ENCODE data around the gene GNMT.
A peak's percentile ranks its signal among the peaks of the same experiment; 100 is the strongest.
"Not testable (repeated sequence)": the region's sequence is repeated elsewhere in the genome, so short reads cannot be mapped to it uniquely, and the experiment has no call there.

Gene GNMT

DNA sequence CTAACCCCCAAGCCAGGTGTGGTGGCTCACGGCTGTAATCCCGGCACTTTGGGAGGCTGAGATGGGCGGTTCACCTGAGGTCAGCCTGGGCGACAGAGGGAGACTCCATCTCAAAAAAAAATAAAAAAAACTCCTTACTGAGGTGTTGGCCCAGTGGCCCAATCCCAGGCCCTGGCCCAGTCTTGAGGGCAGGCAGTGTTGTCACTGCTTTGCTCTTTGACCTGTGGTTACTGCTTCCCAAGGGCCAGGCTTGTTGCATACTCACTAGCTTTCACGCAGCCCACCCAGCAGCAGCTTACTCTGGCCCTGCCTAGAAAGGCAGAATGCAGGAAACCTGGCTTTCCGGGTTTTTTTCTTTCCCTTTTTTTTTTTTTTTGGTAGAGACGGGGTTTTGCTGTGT, 18.1 kb upstream of the GNMT start:
- DNase-seq, result no peak

DNA sequence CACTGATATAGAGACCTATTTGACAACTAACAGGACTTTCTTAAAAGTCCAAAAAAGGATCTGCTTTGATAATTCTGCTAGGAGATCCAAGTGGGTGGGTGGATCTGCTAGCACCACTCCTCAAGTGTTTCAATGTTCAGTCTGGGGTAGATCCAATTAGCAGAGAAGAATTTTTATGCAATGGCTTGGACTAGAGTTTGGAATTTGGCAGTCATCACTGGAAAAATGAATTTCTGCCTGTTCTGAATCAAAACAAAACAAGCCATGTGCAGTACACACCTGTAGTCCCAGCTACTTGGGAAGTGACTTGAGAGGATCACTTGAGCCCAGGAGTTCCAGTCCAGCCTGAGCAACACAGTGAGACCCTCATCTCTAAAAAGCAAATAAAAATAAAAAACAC, 12.6 kb upstream of the GNMT start:
- no peak for DNase-seq

DNA sequence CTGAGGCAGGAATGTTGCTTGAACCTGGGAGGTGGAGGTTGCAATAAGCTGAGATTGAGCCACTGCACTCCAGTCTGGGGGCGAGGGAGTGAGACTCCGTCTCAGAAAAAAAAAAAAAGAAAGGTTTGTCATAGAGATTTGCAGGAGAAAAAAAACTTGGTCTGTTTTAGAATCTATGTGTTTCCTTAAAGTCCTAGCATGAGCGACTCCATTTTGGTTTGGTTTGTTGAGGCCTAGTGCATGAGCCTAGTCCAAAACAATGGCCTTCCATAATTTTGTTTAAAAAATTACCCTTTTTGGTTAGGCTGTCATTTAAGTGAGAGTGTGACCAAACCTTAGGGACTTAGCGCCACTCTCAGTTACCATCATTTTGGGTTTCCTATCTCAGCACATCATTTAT, 8.2 kb upstream of the GNMT start:
- no peak for DNase-seq

DNA sequence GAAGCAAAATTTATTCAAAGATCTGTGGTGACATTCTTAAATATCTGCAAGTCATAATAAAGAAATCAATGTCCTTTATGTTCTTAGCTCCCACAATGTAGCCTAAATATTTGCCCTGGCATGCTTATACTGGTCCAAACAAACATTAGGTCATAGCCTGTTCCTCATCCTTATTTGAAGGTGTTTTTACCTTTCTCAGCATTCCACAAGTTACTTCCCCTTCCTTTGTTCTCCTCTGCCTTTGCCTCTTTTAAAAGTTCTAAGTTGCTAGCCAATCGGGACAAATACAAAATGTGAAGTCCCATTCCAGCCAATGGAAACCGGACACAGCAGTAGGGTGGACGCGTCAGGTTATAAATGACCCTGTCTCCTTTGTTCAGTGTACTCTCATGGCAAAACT, 6.1 kb upstream of the GNMT start:
- not testable (repeated sequence) for DNase-seq

DNA sequence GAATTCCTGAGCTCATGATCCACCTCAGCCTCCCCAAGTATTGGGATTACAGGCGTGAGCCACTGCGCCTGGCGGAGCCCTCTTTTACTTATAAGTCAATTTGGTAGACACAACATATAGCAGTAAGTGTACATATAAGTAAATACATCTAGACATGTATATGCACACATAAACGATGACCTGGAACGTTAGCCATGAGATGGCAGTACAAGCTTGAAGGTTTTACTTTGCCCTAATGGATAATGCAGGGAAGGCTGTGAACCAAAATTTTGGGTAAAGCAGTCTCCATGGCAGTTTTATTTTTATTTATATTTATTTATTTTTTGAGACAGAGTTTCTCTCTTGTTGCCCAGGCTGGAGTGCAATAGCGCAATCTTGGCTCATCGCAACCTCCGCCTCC, 2.4 kb upstream of the GNMT start:
- DNase-seq, result no peak

DNA sequence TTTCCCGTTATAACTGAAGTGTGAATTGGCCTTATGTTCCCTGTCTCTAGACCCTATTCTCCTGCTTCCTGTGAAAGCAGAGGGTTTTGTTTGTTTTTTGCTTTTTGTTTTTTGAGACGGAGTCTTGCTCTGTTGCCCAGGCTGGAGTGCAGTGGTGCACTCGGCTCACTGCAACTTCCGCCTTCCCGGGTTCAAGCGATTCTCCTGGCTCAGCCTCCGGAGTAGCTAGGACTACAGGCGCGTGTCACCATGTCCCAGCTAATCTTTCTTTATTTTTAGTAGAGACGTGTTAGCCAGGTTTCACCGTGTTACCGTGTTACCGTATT, 674 bp upstream of the GNMT start:
- no peak for DNase-seq

DNA sequence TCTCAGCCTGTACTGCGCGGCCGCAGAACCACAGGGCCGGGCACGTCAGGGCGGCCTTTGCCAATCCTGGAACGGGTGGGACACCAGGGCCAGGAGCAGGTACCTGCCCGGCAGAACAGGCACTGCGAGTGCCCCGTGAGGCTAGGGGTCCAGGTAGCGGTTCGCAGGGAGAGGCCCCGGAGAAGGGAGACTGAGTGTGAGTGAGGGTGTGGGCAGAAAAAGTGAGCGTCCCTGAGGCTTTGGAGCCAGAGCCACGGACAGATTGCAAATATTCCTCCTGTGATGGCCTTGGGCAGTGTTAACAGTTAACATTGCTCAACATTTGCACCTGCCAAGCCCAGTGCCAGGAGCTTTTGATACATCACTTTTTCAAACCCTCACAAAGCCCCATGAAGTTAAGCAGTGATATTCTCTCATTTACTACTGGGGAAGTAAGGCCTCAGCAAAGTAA, 491 bp downstream of the GNMT start:
- DNase-seq, result no peak

DNA sequence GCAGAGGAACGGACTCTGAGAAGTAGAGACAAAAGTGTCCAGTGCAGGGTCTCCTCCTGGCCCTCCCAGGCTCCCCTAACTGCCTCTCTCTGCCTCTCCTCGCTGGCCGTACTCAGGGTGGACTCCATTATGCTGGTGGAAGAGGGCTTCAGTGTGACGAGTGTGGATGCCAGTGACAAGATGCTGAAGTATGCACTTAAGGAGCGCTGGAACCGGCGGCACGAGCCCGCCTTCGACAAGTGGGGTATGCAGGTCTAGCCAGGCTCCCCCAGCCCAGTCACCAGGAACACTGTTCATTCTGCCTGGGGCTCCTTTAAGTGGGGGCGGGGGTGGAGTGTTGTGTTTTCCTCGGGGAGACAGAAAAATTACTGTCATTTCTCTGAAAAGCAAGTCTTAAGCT, 1.5 kb downstream of the GNMT start:
- DNase-seq, result no peak

DNA sequence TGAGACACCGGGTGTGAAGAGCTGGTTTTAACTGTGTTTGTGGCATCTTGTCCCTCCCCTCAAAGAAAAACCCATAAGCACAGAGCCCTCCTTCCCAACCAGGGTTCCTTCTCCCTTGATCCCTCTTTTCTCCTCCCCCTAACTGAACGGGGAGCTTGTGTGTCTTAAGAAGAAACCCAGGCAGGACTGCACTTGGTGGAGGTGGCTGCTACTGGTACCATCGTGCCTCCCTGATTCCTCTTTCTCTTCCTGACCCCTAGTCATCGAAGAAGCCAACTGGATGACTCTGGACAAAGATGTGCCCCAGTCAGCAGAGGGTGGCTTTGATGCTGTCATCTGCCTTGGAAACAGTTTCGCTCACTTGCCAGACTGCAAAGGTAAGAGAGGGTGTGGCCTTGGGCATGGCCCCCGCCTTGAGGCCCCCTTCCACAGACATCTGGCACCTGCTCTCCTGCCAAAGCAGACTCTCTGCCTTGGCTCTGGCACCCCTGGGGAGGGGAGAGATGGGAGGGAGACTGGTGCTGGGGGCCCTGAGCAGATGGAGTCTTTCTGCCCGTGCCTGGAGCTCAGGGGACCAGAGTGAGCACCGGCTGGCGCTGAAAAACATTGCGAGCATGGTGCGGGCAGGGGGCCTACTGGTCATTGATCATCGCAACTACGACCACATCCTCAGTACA, 2.1 kb downstream of the GNMT start:
- DNase-seq, result no peak

DNA sequence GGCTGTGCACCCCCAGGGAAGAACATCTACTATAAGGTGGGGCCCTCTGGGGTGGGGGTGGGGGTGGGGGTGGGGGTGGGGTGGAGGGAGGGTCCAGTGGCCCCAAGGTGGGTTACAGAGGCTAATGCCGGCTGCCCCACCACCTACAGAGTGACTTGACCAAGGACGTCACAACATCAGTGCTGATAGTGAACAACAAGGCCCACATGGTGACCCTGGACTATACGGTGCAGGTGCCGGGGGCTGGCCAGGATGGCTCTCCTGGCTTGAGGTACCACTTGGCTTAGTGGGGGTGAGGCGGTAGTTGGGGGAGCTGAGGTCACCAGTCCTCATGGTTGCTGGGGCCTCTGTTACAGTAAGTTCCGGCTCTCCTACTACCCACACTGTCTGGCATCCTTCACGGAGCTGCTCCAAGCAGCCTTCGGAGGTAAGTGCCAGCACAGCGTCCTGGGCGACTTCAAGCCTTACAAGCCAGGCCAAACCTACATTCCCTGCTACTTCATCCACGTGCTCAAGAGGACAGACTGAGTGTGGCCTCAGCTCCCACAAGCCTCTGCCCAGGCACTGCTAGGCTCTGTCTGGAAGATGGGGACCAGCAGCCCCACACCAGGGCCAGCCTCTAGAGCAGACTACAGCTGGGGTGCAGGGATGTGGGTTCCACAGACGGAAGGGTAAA, 2.8 kb downstream of the GNMT start:
- no peak for DNase-seq

DNA sequence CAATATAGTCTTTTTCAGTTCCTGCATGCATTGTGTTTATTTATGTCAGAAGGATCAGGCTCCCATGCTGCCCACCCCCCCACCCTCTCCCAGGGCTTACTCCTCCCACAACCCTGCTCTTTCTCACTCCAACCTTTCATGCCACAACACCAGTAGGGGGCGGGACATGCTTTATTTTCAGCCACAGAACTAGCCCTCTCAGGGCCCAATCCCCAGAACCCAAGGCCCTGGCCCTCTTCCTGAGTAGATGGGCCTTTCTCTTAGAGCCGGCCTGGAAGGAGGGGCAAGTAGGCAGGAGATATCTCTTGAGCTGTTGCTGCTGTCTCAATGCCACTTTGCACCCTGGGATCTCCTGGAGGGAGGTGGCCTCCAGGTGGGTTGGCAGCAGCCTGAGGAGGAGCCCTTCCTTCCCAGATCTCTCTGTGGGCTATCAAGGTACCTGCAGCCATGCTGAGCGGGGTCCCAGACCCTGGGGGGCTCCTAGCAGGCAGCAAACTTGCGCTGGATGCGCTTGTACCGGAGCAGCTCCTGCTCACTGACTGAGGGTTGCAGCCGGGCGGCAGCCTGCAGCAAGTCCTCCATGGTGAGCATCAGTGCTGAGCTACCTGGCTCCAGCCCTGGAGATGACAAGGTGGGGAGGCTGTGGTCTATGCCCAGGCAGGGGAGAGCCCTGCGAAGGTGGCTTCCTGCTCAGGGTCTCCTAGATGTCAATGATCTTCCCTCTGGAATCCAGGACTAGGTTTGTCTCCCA, 3.5 kb downstream of the GNMT start:
- peak; percentile 58 for DNase-seq

DNA sequence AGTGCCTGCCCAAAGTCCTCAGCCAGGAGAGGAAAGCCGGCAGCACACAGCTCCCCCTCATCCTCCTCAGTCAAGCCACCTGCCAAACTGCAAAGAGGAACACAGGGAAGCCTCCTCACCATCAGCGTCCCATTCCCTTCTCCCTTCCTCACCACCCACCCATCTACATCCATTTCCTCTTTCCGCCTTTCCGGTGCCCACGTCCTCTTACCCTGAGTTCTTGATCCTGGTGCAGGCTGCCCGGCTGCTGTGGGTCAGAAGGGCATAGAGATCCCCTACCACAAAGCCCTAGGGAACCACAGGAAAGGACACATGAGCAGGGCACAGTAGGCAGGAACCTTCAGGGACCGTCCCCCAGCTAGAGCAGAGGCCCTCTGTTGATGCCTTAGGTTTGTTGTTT, 6.0 kb downstream of the GNMT start:
- DNase-seq, result no peak

DNA sequence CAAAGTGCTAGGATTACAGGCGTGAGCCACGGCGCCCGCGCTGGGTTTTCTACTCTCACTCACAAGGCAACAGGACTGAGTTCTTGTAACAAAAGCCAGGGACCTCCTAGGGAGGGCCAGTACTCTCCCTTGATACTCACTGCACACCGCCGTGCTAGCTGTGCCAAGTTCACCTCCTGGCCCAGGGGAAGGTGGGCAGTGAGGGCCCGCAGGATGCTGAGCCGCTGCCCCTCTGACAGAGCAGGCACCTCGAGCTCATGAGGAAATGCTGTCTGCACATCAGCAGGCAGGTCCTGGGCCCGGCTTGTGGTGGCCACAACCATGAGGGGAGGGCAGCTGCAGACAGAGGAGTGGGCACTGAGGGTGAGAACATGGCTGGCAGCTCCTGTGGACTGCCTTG, 6.7 kb downstream of the GNMT start:
- DNase-seq, result no peak

DNA sequence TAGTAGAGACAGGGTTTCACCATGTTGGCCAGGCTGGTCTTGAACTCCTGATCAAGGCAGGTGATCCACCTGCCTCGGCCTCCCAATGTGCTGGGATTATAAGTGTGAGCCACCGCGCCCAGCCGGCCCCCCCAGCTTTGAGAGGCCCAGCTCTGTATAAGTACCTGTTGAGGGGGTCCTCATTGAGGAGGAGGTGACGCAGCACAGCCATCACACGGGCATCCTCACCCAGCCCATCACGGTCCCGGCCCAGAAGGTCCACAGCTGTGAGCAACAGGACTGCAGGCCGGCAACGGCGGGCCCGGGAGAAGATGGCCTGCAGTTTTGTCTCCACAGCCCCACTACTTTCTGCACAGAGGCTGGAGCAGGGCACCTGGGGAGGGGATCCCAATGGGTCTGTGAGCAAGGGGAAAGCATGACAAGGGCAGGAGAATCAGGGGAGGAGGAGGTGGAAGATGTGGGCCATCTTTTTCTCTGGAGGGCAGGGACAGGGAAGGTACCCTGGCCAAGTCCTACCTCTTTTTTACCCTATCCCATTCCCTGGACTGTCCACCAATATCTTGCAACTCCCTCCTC, 7.7 kb downstream of the GNMT start:
- no peak for DNase-seq

DNA sequence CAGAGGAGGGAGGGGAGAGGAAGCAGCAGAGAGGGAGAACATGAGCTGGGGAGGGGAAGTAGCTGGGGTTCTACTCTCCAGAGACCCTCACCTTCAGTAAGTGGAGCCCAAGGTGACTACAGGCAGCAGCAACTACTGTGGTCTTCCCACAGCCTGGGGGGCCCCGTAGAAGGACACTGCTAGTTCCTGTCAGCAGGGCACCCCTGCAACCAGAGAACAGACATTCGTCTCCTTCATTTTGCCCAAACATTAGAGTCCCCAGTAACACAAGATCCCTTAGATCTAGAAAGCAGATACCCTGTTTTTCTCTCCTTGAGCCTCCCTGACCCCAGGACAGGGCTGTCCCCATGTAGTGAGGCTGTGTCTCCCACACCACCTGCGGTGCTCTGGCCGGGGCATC, 8.2 kb downstream of the GNMT start:
- no peak for DNase-seq

DNA sequence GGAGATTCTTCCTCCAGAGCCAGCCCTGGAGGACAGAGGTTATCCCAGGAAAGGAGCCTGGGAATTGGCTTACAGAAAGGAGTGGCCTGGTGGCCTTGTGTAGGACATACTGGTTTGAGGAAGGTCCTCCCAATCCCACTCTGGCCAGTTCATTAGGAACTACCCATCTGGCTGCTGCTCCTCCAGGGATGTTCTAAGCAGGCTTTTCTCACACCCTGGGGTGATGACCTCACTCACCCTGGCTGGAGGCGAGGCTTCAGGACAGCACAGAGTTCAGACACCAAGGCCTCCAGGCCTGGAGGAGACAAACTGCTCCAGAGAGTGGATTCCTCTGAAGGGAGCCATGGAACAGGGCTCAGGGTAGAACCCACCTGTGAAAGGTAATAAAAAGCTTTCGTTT, 8.9 kb downstream of the GNMT start:
- DNase-seq, result no peak

DNA sequence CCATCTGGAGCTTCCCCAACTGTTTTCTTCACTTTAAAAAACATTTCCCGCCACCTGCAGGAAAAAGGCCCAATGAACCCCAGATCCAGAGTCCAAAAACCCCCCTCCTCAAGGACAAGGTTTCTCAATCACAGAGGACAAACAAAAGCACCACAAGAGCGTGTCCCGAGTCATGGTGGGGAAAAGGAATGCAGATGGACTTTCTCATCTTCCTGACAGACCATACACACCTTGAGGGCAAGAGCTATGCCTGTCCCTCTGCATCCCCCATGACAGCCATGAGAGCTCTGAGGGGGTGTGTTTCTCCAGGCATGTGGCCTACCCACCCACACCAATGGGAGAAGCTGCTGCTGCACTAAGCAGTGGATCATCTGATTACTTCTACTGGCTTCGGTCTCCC, 9.4 kb downstream of the GNMT start:
- DNase-seq, result no peak

DNA sequence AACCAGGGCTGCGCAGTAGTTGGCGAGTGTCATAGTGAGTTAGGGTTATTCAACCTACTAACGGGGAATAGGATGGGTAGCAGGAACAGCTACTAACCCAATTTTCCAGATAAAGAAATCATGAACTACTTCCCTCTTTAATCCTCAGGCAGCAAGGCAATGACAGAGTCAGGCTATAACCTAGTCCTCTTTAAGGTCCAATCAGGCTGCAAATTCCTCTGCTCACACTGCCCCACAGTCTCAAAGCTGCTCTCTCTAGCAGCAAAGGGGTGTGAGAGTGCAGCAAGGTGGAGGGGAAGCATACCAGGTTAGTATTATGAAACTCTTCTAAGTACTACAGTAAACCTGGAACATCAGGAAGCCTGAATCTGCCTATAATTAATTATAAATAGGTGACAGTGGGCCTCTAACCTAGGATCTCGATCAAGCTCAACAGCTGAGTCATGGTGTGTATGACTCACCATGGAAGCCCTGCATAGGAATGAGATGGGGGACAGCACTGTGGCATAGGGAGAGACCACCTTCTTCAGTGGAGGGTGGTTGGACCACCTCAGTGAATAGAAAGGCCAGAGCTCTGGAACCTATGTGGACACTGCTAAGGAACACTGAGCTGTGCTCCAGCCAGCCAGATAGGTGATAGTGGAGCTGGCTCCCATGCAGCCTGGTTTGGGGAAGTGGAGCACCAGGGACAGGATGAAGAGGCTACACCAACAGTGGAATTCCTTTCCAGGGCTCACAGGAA, 10.5 kb downstream of the GNMT start:
- peak; percentile 56 for DNase-seq

DNA sequence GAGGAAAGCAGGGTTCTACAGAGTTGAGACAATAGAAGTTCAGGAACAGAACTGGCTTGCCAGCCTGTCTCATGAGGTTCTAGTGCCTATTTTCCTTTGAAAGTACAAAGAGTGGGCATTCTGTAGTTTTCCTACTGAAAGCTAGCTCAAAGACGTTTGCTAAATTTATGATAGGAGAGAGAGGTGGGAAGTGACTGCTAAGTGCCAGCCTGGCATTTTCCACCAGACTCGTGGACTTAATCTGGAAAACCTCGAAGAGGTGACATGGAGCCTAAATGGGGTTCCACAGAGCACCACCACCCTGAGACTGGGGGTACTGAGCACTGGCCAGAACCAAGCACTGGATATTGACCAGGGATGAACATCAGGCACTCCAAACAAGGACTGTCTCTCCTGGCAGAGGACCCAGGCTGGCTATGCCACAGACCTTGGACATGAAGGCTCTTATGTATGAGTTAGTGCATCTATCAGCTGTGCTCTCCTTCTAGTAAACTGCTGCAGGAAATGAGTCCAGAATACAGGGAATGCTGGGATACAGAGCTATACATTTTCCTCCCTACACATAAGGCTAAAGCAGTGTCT, 11.3 kb downstream of the GNMT start:
- no peak for DNase-seq

DNA sequence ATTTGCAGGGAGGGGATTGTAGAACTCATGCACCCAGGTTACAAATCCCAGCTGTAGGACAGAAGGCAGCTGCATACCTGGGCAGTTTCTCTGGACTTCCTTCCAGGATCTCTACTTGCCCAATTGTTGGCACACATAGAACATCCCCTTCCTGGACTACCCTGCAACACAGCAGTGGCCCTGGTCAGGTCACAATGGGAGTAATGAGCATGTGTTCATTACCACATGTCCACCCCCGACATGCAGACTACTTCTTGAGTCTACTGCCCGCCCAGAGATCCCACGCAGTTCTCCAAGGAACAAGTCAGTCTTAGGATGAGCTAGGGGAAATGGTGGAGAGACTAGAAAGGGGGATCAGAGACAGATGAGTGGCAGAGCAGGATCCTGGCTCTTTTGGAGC, 13.4 kb downstream of the GNMT start:
- no peak for DNase-seq

DNA sequence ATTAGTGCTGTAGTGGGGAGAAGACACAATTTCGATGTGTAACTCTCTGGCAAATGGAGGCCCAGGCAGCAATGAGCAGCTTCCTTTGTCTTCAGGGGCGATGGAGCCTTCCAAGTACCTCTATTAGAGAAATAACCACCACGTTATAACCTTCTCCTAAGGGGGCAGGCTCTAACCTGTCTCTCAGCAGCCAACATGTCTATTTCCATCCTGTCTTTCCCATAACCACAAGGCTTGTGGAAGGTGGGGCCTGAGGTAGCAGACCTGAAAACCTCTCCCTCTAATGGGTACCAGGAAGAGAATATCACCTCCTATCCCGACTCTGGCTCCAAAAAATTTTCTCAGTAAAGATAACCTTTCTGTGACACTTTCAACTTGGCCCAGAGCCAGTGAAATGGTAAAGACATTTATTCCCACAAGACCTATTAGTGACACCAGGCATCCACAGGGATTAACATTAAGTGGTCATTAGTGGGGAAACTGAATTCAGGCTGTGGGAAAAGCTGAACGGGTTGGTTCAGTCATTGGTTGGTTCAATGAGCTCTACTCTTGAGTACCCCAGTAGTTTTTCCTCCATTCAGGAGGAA, 14.5 kb downstream of the GNMT start:
- DNase-seq, result no peak

DNA sequence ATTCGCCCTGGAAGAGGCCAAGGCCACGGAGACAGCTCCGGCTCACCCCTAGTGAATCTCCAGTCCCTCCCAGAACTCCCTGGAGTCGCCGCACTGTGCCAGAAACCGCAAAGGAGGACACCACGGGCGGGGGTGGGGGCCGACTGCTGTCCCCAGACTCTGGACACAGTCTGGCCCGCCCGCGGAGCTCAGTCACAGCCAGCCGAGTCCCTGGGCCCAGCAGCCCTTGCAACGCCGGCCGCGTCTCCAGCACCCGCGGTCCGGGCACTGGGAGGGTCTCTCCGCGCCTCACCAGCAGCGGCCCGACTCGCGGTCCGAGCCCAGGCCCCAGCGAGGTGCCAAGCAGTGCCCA, 17.9 kb downstream of the GNMT start:
- peak; percentile 42 for DNase-seq

Data from EL (cell line).